GM12865 (cell line): ENCODE measurements around the gene HDAC2.
A peak's percentile ranks its signal among the peaks of the same experiment; 100 is the strongest.

Source experiments
- DNase-seq: peaks from one replicate; pipeline ENCODE4 v3.0.0; 2010; ENCODE audit warnings: low read depth
- H3K4me3 ChIP-seq: 2 replicates; pipeline ENCODE4 v1.5.1; 2011; ENCODE audit warnings: mild to moderate bottlenecking, low read depth, low read length, control low read depth
- CTCF ChIP-seq: IDR thresholded peaks from 2 replicates; pipeline ENCODE4 v1.5.1; 2011; ENCODE audit warnings: low read length, control low read depth, low read depth, inconsistent platforms; ENCODE audit not compliant: insufficient read depth; ENCODE audit errors: missing control alignments

Gene HDAC2

GRCh38 chr6:113971741-113972140 is 793 bp upstream of the HDAC2 start:
- peak overlapping the region; percentile 64 for H3K4me3 ChIP-seq

GRCh38 chr6:113969888-113970804 is 802 bp downstream of the HDAC2 start:
- H3K4me3 ChIP-seq = peak overlapping the region; percentile 64
- peak; percentile 67 for DNase-seq
- TF ChIP-seq CTCF = no peak

More at GRCh38 chr6:113971741-113972140, 793 bp upstream of the HDAC2 start:
- no peak for TF ChIP-seq CTCF
- peak; percentile 19 for DNase-seq

GRCh38 chr6:113968472-113968871 is 2.5 kb downstream of the HDAC2 start:
- no peak for TF ChIP-seq CTCF
- H3K4me3 ChIP-seq = no peak overlapping the region
- DNase-seq = no peak

GRCh38 chr6:113967777-113968176 is 3.2 kb downstream of the HDAC2 start:
- no peak overlapping the region for H3K4me3 ChIP-seq

GRCh38 chr6:113960795-113961194 is 10.2 kb downstream of the HDAC2 start:
- no peak overlapping the region for H3K4me3 ChIP-seq
- no peak for DNase-seq
- no peak for TF ChIP-seq CTCF

More at GRCh38 chr6:113967777-113968176, 3.2 kb downstream of the HDAC2 start:
- no peak for DNase-seq
- no peak for TF ChIP-seq CTCF

- no peak for TF ChIP-seq CTCF
- no peak overlapping the region for H3K4me3 ChIP-seq
- no peak for DNase-seq
Measured at GRCh38 chr6:113959235-113959634, 11.7 kb downstream of the HDAC2 start.

GRCh38 chr6:113954653-113955052 is 16.3 kb downstream of the HDAC2 start:
- no peak for DNase-seq
- no peak for TF ChIP-seq CTCF
- no peak overlapping the region for H3K4me3 ChIP-seq
